ENCODE measurements around the gene PDE3A. TPM values are rescaled to one million over a fixed set of nuclear protein-coding genes. Genes with fewer than 3 reads are reported as not detected.

The PDE3A gene
- total and polyA plus RNA-seq, 8 donors = 4.9 to 16.5 (median 12.6) TPM

GRCh38 chr12:20523658-20524057 is 155.3 kb downstream of the PDE3A start:
- Histone ChIP-seq H3K9me3 (no peaks in the 10 kb centered on the region), H3K4me1 (peaks cover 0 to 7% (median 0%) of the 10 kb centered on the region in 3 donors), H3K27ac (no peak overlapping the region), H3K27me3 (no peaks in the 10 kb centered on the region), H3K4me3 (no peak overlapping the region), H3K36me3 (no peaks in the 10 kb centered on the region)
- no peak for DNase-seq
- FAIRE-seq = peak; percentile 56
- 58 to 76% methylated on average over 2 of the region's 2 CpGs for WGBS, 2 donors
- TF ChIP-seq, protein P1, sequence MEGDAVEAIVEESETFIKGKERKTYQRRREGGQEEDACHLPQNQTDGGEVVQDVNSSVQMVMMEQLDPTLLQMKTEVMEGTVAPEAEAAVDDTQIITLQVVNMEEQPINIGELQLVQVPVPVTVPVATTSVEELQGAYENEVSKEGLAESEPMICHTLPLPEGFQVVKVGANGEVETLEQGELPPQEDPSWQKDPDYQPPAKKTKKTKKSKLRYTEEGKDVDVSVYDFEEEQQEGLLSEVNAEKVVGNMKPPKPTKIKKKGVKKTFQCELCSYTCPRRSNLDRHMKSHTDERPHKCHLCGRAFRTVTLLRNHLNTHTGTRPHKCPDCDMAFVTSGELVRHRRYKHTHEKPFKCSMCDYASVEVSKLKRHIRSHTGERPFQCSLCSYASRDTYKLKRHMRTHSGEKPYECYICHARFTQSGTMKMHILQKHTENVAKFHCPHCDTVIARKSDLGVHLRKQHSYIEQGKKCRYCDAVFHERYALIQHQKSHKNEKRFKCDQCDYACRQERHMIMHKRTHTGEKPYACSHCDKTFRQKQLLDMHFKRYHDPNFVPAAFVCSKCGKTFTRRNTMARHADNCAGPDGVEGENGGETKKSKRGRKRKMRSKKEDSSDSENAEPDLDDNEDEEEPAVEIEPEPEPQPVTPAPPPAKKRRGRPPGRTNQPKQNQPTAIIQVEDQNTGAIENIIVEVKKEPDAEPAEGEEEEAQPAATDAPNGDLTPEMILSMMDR (IDR thresholded peaks at IDR 0.05) = no peak
- no peak for ATAC-seq
- intact Hi-C loops (cut with DNase I) = no loop called here

- ATAC-seq (no peak), FAIRE-seq (no peak), DNase-seq (no peak)
- H3K9me3 ChIP-seq = no peaks in the 10 kb centered on the region
- H3K36me3 ChIP-seq = no peaks in the 10 kb centered on the region
- TF ChIP-seq, protein P1 (IDR thresholded peaks at IDR 0.05) = no peak
- WGBS, 2 donors = 77 to 84% methylated on average over 5 of the region's 5 CpGs
- intact Hi-C loops (cut with DNase I) = no loop called here
- H3K27me3 ChIP-seq = no peaks in the 10 kb centered on the region
- H3K27ac ChIP-seq = no peak overlapping the region
- H3K4me1 ChIP-seq = peaks cover 0 to 7% (median 0%) of the 10 kb centered on the region in 3 donors
- H3K4me3 ChIP-seq = no peak overlapping the region
Measured at GRCh38 chr12:20524113-20524512, 155.8 kb downstream of the PDE3A start.

GRCh38 chr12:20525064-20525610 is 156.8 kb downstream of the PDE3A start:
- no peak for ATAC-seq
- Histone ChIP-seq H3K4me1 (peaks cover 0 to 7% (median 0%) of the 10 kb centered on the region in 3 donors), H3K9me3 (no peaks in the 10 kb centered on the region), H3K4me3 (no peak overlapping the region), H3K36me3 (no peaks in the 10 kb centered on the region), H3K27ac (no peak overlapping the region), H3K27me3 (no peaks in the 10 kb centered on the region)
- FAIRE-seq = no peak
- TF ChIP-seq, protein P1 (IDR thresholded peaks at IDR 0.05) = no peak
- intact Hi-C loops (cut with DNase I) = no loop called here
- WGBS, 2 donors = 77 to 80% methylated on average over 4 of the region's 4 CpGs
- DNase-seq = no peak

DNA sequence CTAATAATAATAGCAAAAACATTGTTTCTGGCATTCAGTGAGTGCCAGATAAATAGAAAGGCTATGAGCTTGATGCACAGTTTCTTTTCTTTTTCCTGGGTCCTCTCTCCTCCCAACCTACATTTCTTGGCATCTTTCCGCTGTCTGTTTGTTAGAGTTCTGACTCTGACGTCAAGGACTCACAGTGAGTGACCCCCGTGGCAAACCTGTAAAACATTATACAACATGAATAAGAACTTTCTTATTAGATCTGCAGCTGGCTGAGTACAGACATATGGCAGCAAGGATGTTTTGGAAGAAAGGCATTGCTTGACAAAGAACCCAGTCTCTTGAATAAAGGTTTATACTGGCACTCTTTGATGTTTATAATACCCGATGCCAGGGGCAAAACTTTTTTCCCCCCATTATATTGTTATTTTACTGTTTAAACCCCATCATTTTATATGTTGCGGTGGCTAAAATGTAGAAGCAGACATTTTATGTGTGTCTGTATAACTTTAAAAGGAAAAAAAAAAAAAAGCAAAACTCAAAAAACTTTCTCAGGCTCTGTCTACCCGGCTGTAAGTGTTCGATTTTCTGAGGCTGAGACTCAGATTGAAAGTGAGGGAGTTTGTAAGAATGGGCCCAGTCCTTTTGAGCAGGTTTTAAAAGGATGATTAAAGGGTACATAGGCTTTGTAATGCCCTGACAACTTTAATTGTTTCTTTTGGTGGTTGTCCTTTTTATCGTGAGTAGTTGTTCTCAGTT is 159.3 kb downstream of the PDE3A start:
- Histone ChIP-seq H3K4me1 (peaks cover 0 to 7% (median 0%) of the 10 kb centered on the region in 3 donors), H3K36me3 (no peaks in the 10 kb centered on the region), H3K27me3 (no peaks in the 10 kb centered on the region), H3K9me3 (no peaks in the 10 kb centered on the region), H3K4me3 (no peak overlapping the region), H3K27ac (peak overlapping the region in 1 of 4 donors; percentile 37)
- WGBS, 2 donors = 33 to 40% methylated on average over 8 of the region's 8 CpGs
- ATAC-seq = peak in 3 of 4 donors; percentile 18 to 38 (median 27)
- intact Hi-C loops (cut with DNase I) = no loop called here
- TF ChIP-seq, protein P1 (IDR thresholded peaks at IDR 0.05) = no peak
- no peak for DNase-seq
- no peak for FAIRE-seq

GRCh38 chr12:20528208-20528607 is 159.9 kb downstream of the PDE3A start:
- intact Hi-C loops (cut with DNase I) = no loop called here
- H3K4me1 ChIP-seq = peaks cover 0 to 7% (median 0%) of the 10 kb centered on the region in 3 donors
- H3K9me3 ChIP-seq = no peaks in the 10 kb centered on the region
- TF ChIP-seq, protein P1 (IDR thresholded peaks at IDR 0.05) = no peak
- FAIRE-seq = no peak
- peak overlapping the region in 1 of 4 donors; percentile 37 for H3K27ac ChIP-seq
- 35 to 49% methylated on average over 1 of the region's 1 CpG for WGBS, 2 donors
- no peak overlapping the region for H3K4me3 ChIP-seq
- no peaks in the 10 kb centered on the region for H3K27me3 ChIP-seq
- no peak for ATAC-seq
- DNase-seq = no peak
- H3K36me3 ChIP-seq = no peaks in the 10 kb centered on the region

Data from pancreas (tissue), 10 donors.